GM19328 (cell line): ENCODE data around the gene NUMB.

Experiments used
- ATAC-seq: cut with Tn5 transposase; IDR thresholded peaks from one replicate; pipeline ENCODE4 v1.9.1; 2021; ENCODE audit warnings: mild to moderate bottlenecking, moderate library complexity; ENCODE audit not compliant: unreplicated experiment

Gene NUMB

DNA sequence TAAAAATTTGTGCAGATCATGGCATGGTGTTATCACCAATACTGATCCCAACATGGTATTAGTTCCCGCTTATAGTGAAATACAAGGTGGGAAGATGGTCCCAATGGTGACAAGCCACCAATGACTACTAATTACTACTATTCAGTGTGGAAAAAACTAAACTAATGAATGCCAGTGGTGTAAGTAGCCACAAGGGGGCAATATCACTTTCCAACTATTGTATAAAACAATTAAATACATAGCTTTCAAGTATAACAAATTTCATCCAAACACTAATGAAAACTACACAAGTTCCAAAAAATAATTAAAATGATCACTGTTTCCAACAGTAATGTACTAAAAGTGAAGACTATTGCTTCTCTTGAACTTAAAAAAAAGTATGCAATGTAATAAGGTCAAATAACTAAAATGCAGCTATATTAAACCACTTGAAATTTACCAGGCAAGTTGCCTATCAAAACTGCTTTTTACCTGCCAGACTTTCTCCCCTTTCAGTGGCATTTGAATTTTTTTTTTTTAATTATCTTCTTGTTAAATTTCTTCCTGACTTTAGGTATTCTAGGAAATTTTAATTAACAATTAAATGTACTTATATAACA, 163.0 kb downstream of the NUMB start:
- no peak for ATAC-seq

DNA sequence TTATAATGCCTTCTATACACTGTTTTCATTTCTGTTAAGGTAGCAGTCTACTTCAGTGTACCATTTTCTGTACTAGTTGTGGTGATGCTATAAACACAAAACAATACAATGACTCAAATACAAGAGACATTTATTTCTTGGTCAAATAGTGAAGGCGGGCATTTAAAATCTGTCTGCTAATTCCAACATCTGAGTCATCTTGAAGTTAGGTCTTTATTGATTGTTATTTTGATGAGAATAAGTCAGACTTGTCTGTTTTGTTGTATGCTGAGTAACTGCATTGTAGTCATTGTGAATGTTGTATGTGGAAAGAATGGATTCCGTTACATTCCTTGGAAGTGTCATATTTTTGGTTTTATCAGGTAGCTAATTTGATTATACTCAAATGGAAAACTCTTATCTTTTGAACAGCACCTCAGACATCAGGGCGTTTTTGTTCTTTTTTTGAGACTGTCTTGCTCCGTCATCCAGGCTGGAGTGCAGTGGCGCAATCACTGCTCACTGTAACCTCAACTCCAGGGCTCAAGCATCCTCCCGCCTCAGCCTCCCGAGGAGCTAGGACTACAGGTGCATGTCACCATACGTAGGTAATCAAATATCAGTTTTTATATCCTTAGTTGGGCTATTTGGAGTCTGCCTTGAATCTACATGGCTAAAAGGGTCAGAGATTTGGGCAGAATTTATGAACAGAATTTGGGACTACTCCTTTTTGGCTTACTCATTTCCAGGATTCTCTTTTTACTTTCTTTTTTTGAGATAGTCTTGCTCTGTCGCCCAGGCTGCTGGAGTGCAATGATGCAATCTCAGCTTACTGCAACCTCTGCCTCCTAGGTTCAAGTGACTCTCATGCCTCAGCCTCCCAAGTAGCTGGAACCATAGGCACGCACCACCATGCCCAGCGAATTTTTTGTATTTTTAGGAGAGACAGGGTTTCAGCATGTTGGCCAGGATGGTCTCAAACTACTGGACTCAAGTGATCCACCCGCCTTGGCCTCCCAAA, 164.3 kb downstream of the NUMB start:
- ATAC-seq, result no peak

DNA sequence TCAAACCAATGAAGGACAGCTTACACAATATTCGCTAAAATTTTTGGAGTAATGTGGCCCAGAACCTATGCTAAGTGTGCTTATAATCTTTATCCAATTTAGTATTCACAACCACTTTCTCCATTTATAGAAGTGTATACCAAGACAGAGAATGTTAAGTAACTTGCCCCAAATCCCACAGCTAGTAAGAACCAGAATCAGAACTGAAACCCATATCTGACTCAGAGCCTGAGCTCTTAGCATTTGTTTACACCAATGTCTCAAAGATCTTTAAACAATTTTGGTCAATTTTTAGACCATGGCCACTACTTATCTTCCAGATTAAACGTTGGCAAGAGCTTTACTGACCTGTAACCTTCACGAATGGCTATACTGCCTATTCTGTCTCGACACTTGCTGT, 168.1 kb downstream of the NUMB start:
- no peak for ATAC-seq

DNA sequence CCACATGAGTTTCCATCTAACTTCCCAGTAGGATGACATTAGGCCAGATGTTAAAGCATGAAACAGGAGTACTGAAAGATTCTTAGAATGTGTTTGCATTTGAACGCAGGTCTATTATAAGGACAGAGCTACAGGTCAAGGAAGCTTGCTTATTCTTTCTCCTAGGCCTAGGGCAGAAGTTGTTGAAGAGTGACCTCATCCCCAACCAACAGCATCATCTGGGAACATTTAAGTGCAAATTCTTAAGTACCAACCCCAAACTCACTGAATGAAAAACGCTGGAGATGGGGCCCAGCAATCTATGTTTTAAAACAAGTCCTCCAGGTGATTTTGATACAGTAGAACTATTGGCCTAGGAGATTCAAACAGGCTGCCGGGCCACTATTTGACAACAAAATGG, 168.6 kb downstream of the NUMB start:
- no peak for ATAC-seq

DNA sequence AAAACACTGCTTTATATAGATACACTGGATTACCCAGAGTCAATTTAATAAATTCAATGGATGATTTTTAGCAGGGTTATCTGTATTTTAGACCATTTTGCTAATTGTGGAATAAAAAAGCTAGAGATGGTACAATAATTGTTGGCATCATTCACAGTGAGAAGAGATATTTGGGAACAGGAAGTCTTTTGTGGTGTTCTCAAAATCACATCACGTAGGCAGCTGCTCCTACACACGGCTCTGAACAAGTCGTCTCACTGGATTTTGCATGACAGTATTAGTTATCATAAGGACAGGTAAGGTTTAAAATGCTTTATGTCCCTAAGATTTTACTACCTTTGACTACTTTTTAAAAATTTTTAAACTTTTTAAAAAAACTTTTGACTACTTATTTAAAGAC, 169.0 kb downstream of the NUMB start:
- no peak for ATAC-seq

DNA sequence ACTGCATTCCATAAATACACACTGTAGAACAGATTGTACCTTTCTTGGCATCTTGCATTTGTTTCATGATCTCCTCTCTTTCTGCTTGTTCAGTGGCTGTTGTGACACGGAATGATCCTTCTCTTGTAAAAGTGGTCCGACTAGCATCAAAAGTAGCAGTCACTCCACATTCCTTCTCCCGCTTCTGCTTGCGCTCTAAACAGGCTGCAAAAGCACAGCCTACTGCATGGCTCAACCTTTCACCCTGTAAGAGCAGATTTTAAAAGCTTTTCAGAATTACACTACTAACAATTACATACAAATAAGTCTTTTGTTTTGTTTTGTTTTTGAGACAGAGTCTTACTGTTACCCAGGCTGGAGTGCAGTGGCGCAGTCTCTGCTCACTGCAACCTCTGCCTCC, 171.3 kb downstream of the NUMB start:
- ATAC-seq, result no peak

DNA sequence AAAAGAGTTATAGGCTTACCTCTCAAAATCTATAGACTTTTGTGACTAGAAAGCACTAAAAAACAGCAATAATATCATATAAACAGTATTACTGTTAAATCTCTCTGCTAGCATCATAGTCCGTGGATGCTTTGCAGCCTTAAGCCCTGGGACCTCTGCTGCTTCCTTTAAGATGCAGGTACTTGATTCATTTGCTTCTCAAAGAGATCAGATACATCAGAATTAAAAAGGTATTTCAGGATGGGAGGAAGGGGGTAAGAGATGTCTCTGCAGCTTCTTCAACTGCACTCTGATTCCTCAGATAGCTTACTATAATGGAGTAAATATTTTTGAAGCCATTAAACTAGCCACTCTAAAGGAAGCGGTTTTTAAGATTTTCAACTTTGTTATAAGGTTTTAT, 171.7 kb downstream of the NUMB start:
- ATAC-seq, result no peak

DNA sequence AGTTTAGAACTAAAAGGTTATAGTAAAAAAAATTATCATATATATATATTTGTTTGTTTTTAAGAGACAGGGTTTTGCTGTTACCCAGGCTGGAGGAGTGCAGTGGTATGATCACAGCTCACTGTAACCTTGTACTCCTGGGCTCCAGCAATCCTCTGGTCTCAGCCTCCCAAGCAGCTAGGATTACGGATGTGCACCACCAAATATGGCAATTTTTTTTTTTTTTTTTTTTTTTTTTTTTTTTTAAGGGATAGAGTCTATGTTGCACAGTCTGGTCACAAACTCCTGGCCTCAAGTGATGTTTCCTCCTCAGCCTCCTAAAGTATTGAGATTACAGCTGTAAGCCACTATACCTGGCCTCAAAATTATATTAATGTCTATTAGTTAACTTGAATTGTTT, 172.4 kb downstream of the NUMB start:
- ATAC-seq, result no peak

DNA sequence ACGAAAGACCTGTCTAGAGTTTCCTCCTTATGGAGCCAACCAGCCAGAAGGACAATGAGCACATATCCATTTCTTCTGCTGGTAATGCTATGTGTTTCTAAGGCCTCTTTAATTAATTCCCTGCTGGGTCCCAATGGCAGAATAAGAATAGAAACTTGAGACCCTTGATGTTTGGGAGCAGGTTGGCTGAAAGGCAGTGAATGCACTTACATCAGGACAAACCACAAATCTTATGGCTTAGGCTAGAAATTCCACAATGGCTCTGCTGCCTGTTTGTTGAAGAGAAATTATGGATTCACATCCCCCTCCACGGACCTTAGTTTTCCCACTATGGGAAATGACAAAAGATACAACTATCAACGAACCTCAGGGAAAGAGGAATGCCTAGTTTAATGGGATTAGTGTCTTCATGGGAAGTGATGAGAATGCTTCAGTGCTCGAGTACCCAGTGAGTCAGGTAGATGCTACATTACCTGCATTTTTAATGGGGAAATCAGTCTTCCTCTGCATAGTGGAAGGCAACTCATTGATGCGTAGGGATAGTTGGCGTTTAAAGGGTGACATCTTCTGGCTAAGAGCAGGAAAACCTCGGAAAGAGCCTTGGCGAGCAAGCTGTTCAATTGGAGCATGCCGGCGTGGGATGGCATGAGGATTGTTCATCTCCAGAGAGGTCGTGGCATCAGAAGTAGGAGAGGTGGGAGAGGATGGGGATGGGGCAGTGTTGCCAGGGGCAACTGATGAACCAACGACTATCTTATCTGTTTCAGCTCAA, 174.6 kb downstream of the NUMB start:
- ATAC-seq, result no peak

DNA sequence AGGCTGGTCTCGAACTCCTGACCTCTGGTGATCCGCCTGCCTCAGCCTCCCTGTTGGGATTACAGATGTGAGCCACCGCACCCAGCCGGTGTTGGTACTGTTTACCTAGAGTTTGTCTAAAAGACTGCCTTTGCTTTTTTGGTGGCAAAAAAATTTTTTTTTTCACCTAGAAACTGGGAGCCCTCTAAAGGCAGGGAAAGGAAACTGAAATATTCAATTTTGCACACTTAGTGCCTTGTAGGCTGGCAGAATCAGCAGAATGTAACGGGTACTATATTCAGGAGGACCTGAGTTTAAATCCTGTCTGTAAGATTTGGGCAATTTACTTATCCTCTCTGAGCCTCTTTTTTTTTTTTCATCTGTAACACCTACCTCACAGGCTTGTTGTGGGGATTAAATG, 177.4 kb downstream of the NUMB start:
- ATAC-seq, result no peak

DNA sequence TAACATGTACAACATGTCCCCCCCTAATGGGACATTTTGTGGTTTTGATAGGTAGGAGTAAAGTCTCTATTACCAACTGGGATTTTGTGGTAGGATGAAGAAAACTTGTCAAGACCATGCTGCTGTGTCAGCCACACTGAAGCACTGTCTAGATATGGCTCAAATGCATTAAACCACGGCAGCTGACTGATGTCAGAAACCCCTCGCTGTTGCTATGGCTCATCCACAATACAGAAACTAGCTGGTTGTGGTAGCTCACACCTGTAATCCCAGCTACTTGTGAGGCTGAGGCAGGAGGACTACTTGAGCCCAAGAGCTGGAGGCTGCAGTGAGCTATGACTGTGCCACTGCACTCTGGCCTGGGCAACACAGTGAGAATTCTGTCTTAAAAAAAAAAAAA, 181.0 kb downstream of the NUMB start:
- no peak for ATAC-seq

DNA sequence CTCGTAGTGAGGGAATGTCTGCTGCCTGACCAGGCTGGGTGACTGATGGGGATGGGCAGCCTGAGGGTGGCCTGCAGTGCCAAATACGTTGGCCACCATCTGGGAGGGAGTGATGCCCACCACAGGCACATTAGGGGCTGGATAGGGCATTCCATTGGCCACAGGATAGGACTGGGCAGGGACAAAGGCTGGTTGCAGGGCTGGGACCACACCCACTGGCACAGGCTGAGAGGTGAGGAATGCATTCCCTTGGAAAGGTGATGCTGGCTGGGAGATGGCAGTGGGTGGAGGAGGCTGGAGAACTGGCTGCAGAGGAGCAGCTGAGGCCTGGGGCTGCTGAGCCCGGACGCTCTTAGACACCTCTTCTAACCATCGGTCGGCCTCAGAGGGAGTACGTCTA, 181.5 kb downstream of the NUMB start:
- ATAC-seq, result no peak

DNA sequence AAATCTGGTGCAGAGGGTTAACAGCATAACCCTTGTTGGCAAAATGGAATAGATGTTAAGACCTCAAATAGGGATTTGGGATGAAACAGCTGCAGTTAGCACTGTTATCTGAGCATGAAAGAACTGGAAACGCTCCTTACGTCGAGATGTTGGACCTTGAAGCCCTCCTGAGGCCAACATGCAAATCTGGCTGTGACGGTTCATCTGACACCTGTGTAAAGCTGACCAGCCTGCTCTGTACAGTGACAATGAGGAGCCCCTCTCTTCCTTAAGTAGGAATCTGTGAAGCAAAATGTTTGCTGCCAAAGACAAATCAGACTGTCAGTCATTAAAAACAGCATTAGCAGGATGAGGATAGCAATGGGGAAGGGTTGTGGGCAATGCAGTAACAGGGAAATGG, 184.5 kb downstream of the NUMB start:
- no peak for ATAC-seq

DNA sequence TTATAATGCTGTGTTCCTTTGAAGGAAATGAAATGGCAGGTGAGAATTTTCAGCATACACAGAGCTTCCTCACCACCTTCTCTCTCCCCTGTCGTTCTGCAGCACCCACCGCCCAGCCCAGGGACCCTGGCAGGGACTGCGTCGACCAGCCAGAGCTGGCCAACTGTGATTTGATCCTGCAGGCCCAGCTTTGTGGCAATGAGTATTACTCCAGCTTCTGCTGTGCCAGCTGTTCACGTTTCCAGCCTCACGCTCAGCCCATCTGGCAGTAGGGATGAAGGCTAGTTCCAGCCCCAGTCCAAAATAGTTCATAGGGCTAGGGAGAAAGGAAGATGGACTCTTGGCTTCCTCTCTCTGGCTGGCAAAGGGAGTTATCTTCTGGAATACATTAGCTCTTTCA, 186.0 kb downstream of the NUMB start:
- ATAC-seq, result no peak

DNA sequence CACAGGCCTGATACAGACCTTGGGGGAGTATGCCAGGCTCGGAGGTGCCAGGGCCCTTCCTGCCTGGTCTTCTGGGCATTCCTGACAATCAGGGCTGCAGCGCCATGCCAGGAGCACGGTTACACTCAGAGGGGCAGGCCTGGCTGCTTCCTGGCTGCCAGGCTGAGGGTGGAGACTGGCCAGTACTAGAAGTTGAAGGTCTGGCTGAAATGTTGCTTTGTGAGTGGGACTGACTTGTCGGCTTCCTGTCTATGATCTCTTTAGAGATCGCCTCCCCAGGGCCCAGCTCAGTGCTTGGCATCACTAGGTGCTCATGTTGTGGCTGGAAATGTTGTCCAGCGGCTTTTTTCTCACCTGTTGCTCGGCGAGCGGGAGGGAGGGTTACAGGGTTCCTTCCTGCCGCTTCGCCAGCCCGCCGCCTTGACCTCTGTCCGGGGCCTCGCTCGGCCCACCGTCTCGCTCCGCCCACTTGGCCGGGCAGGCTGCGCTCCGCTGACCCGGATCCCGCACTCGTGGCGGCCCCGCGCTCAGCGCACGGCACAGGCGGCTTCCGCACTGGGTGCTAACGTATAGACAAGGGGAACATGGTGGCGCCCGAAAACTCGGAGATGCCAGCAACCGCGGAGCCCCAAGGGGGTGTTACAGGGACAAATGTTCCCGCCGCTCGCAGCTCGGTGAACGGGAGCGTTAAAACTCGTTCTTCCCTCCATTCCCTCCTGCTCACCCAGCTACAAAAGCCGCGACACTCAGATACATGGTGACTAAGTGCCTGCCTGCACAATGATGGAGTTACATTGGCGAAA, 188.4 kb downstream of the NUMB start:
- ATAC-seq, result no peak

DNA sequence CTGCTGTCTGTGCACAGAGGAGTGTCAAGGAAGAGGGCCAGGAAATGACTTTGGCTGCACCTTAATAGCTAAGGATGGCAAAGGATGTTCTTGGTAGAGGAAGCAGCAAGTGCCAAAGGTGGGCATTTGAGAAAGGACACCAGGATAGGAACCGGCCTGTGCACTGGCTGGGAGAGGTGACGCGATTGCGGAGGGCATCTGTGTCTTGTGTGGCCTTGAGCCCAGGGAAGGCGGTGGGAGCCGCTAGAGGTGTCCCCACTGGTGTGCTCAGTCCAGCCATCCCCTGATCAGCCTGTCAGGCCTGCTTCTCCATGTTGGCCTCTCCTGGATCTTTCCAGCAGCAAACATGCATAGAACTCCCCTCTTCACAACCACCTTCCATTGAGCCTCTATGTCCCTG, 190.9 kb downstream of the NUMB start:
- ATAC-seq, result no peak

DNA sequence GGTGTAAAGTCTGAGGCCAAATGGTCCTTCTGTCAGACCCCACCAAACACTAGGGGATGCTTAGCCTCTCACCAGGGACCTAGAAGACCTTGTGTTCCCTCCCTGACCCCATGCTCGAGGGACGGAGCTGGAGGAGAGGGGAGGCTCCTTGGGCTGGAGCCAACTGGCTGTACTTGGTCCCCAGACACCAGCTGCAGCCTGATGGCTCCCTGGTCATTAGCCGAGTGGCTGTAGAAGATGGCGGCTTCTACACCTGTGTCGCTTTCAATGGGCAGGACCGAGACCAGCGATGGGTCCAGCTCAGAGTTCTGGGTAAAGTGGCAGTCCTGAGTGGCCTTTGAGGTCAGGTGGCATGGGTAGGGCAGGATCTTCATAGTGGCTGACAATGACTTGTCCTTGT, 192.0 kb downstream of the NUMB start:
- no peak for ATAC-seq

DNA sequence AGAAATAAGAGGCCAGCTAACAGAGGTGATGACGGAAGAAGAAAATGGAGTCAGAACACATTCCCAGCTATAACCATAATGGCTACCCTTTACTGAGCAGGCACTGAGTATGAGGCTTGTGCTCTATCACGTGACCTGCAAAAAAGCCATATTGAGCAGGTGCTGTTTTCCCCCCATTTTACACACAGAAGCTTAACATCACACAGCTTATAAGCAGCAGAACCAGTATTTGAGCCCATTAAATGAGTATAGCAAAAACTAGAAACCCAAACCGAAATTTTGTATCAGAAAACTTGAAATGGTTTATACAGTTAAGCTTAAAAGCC, 192.7 kb downstream of the NUMB start:
- ATAC-seq, result no peak

DNA sequence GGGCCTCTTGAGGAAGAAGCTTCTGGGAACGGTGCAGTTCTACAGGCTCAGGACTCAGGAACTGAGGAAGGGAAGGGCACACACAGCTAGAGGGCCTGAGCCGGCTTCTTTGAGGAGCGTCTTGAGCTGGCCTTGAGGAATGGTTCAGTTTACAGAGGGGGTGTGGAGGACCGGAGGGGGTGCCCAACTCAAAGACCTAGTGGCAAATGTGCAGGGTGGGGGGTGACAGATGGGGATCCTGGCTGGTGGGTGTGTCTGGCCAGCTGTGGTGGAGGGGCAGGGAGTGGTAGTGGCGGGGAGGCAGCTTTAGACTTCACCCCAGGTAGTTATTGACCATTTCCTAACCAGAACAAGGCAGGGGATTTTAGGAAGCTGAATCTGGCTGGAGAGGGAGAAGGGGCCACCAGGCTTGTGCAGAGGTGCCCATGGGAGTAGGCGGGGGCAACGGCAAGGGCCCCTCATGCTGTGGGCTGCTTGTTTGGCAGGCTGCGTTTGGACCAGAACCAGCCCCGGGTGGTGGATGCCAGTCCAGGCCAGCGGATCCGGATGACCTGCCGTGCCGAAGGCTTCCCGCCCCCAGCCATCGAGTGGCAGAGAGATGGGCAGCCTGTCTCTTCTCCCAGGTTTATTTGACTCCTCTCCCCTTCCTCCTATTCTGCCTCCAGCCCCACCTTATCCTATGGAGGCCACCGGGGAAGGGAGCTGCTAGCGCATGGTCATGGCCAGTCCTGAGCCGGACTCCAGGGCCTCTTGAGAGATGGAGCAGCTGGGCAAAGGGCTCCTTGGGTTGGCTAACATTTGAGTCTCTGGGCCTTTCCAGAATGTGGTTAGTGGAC, 193.2 kb downstream of the NUMB start:
- no peak for ATAC-seq
